ENCODE measurements around the gene SP1.

GRCh38 chr12:53333845-53334244 is 46.1 kb upstream of the SP1 start:
- no peak for TF ChIP-seq CTCF (IDR thresholded peaks at IDR 0.05; ENCODE audit: low read depth, low read length)
- no peak for TF ChIP-seq MAX (IDR thresholded peaks at IDR 0.05; ENCODE audit: low read depth, low read length)
- no peak for TF ChIP-seq POLR2A (IDR thresholded peaks at IDR 0.05; ENCODE audit: extremely low read depth, insufficient read length)
